HG03045 (cell line): Measurements from ENCODE around the gene TFF1.
"Not testable (repeated sequence)": the region's sequence is repeated elsewhere in the genome, so short reads cannot be mapped to it uniquely, and the experiment has no call there.

ENCODE experiments used
- ATAC-seq: cut with Tn5 transposase; IDR thresholded peaks from one replicate; pipeline ENCODE4 v1.9.1; 2021; ENCODE audit warnings: mild to moderate bottlenecking, moderate library complexity; ENCODE audit not compliant: unreplicated experiment

Gene TFF1

DNA sequence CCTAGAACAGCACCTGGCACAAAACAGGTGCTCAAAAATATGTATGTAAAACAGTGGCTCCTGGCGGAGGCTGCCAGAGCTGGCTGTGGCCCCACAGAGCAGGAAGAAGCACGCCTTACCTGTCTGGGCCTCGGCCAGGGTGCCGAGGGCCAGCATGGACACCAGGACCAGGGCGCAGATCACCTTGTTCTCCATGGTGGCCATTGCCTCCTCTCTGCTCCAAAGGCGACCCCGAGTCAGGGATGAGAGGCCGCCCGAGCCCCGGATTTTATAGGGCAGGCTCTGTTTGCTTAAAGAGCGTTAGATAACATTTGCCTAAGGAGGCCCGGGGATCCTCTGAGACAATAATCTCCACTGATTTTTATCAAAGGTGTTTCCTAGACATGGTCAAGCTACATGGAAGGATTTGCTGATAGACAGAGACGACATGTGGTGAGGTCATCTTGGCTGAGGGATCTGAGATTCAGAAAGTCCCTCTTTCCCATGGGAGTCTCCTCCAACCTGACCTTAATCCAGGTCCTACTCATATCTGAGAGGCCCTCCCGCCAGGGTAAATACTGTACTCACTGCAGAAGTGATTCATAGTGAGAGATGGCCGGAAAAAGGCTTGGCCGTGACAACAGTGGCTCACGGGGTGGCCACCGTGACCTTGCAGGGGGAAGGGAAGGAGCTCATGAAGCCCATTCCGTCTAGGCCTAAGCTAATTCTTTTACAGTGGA lies at the start of gene TFF1:
TFF1 (minus strand) TSS at position 244 of the 719 bp plus-strand sequence; CDS start at position 204, 40 bp downstream.
- ATAC-seq, result no peak

DNA sequence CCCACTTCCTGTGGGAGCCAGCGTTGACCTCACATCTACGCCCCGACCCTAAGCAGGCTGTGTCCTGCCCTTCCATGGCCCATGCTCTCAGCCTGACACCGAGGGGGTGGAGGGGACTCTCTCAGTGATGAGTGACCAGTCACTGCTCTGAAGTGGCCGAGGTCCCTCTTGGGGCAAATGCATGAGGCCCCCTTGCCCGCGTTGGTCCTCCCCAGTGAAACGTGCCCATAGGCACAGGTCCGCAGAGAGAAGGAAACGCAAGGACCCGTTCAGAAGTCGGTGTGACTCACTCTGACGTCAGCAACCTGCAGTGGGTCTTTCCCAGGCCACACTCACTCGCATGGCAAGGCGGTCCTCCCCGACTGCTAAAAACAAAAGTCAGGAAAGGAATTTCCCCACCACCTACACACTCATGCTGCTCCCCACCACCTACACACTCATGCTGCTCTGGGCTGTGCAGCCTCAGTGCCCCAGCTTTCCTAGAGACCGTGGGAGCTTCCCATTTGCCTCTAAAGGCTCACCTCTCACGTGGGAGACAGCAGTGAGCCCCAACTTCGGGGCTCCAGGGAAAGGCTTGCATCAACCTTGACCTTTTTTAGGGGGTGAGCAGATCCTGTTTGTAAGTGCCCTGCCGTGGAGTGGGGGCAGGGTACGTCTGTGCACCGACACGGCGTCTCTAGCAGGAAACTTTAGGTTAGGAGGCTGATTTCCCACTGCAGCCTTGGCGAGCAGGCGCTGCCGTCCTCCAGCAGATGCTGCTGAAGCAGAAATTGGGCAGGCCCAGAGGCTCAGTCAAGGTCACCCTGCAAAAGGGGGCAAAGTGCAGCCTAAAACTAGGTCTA lies 48.8 kb upstream of the TFF1 start:
- peak; percentile 58 for ATAC-seq

DNA sequence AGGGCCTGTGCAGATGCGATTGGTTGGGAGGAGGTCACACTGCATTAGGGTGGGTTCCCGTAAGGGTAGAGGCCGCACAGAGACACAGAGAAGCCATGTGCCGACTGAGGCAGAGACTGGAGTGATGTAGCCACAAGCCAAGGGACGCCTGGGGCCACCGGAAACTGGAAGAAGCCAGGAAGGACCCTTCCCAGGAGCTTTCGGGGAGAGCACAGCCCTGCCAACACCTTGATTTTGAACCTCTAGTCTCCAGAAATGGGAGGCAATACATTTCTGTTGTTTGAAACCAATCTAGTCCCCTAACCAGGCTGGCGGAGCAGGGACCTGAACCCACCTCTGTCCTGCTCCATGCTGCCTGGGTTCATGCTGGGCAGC lies 48.2 kb upstream of the TFF1 start:
- ATAC-seq, result no peak

DNA sequence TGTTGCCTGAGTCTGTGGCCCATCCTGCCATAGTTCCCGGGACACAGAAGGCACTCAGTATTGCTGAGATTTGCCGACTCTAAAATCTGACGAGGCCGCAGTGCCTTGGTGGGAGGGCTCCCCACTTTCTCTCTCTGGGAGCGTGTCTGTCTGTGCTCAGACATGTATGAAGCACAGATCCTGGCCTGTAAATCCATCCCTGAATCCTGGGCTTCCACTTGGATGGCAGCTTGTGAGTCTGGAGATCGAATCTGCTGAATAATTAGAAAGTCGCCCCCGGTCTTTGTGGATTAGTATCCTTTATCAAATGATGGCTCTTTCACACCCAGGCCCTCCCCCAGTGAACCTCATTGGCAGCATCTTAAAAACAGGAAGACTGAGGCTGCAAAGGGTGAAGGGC lies 47.7 kb upstream of the TFF1 start:
- ATAC-seq, result no peak

DNA sequence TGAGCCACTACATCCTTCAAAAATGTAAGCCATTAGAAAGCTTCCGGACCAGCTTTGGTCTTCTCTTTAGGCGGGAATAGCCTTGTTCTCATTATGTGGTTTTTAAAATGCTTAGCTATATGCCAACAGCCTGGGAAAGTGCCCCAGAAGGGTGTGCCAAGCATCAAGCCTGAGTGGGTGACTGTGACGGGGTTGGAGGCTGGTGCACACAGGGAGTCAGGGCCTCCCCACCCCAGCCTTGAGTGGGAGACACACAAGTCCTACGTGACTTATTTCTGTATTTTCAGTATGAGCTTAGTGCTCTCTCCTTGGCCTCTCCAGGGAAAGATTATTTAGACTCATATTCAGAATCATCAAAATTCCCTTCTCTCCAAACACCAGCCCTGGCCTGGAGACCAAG lies 47.2 kb upstream of the TFF1 start:
- ATAC-seq, result no peak

DNA sequence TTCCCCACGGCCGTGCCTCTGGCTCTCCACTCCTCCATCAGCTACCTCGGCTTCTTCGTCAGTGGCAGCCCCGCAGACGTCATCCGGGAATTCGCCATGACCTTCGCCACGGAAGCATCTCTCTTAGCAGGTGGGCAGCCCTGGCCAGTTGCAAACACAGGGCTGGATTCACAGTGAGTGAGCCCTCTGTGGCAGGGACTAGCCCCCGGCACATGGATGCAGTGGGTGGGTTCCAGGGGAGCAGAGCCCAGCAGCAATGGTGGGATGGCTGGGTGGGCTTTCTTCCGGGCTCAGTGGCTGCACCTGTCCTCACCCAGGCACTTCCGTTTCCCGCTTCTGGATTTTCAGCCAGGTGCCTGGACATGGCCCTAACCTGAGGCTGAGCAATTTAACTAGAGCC lies 46.8 kb upstream of the TFF1 start:
- ATAC-seq, result no peak

DNA sequence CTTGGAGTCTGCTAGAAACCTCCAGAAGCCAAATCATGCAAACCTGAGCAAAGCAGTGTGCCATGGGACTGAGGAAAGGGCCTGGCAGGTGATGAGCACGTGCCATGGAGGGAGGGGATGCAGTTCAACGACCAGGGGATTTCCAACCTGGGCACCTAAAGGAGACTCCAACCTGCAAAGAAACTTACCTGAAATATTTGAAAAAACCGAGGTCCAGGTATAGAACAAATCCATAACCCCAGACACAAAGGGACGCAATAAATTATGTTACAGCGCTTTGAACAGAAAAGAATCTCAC lies 46.2 kb upstream of the TFF1 start:
- ATAC-seq, result no peak

DNA sequence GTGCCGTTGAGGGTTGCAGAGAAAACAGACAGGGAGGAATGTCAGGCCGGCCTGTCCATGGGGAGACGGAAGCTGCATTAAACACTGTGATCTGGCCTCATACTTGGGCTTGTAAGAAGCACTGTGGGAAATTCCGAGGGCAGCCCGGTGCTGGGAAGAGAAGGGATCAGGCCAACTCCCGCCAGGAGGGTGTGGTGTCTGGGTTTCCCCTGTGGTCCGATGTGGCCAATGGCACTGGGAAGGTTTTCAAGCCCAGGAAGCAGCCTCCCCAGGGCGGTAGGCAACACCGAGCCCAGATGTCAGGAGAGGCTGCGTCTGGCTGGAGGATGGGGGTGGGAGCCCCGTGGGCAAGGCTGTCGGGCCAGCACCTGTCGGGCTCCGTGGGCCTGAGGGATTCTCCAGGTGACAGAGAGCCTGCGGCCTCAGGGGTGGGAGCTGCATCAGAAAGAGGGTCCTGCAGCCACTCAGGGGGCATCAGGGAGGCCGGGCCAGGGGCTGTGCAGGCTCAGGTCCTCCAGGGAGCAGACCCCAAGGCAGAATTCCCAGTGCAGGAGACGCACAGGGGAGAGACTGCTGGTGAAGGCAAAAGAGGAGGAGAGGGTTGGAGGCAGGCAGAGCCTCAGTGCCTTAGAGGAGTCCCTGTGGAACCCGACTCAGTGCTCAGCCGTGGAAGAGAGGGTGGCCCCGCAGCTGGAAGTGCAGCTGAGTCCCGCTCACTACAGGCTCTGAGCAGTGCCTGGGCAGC lies 45.7 kb upstream of the TFF1 start:
- no peak for ATAC-seq

DNA sequence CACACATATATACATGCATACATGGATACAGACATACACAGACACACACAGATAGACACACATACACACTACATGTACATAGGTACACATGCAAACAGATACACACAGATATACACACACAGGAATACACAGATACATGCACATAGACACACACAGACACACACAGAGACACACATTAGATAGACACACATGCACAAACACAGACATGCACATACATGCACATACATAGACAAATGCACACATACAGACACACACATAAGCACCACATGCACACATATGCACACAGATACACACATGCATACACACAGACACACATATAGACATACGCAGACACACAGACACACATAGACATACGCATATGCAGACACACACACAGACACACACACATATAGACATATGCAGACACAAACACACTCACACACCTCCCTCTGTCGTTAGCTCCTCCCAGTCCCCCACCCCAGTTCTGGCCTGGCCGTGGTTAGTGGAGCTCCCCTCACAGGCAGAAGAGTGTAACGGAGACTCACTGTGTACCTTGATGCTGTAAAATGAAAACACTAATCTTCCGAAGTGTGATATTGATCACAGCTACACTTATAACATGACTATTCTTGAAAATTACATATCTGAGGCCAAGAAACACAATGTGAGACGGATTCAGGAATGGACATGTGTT lies 45.0 kb upstream of the TFF1 start:
- no peak for ATAC-seq

DNA sequence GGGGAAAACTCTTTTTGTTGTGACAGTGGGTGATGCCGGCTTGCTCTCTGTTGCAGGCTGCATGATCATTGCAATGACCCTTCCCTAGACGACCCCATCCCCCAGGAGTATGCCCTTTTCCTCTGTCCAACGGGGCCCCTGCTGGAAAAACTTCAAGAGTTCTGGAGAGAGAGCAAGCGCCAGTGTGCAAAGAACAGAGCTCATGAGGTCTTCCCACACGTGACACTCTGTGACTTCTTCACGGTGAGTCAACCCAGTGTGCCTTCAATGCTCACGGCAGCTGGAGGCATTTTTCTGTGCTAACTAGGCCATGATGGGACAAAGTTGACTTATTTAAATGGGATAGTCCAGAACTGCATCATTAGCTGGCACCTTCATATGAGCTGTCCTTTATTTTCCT lies 43.0 kb upstream of the TFF1 start:
- ATAC-seq, result no peak

DNA sequence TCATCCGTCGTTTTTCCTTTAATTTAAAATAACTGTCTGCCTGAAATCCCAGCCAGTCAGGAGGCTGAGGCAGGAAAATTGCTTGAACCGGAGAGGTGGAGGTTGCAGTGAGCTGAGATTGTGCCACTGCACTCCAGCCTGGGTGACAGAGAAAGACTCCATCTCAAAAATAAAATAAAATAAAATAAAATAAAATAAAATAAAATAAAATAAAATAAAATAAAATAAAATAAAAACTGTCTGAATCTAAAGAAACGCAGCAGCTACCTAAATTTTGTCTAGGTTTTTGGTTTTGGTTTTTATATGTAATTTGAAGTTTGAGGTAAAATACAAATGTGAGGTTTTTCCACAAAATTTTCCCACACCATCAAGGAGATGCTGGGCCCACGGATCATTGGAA lies 42.4 kb upstream of the TFF1 start:
- ATAC-seq, result not testable (repeated sequence)

DNA sequence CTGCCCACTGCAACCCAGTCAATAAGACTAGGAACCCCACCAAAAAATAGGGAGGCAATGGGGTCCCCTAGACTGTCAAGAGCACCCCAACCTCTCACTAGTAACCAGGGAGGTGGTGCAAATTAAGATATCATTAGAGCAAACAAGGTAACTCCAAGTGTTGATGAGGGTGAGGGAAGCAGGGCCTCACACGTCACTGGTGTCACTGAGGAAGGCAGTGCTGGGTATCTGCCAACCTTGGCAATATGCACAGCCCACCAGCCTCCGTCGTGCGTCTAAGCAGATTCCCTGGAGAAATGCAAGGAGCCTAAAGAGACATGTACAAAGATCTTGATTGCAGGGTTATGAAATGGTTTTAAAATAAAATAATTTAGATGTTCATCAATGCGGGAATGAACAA lies 41.1 kb upstream of the TFF1 start:
- ATAC-seq, result no peak

DNA sequence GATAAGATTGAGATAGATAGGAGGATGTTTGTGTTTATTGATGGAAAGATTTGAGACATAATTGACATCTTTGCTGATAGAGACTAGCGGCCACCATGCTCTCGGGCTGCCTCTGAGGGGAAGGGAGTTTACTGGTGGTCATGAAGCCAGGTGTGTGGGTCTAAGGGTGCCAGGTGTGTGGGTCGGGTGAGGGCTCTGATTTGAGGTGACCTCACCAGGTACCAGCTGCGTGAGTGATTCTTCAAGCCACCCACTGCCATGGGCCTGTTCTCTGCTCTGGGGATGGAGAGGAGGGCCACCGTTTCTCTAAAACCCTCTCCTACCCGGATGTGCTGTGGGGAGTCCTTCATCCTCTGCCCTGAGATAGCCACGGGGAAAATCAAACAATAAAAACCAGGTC lies 40.5 kb upstream of the TFF1 start:
- ATAC-seq, result no peak

DNA sequence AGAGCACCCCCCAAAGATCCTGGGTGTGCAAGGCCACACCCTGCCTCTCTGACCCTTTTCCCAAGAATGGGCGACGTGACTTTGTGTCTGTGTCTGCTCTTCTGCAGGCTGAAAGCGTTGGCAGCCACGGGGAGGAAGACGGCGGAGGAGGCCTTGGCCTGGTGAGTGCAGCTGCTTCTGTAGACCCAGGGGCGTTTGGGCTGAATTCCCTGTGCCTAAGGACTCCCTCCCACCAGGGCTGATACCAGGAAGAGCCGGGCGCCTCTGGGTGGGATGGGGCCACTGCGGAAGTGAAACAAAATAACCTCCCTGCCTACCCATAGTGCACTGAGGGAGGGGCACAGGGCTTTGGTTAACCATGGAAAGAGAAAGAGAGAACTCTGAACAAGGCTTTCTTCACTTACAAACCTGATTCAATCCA lies 39.9 kb upstream of the TFF1 start:
- ATAC-seq, result no peak

DNA sequence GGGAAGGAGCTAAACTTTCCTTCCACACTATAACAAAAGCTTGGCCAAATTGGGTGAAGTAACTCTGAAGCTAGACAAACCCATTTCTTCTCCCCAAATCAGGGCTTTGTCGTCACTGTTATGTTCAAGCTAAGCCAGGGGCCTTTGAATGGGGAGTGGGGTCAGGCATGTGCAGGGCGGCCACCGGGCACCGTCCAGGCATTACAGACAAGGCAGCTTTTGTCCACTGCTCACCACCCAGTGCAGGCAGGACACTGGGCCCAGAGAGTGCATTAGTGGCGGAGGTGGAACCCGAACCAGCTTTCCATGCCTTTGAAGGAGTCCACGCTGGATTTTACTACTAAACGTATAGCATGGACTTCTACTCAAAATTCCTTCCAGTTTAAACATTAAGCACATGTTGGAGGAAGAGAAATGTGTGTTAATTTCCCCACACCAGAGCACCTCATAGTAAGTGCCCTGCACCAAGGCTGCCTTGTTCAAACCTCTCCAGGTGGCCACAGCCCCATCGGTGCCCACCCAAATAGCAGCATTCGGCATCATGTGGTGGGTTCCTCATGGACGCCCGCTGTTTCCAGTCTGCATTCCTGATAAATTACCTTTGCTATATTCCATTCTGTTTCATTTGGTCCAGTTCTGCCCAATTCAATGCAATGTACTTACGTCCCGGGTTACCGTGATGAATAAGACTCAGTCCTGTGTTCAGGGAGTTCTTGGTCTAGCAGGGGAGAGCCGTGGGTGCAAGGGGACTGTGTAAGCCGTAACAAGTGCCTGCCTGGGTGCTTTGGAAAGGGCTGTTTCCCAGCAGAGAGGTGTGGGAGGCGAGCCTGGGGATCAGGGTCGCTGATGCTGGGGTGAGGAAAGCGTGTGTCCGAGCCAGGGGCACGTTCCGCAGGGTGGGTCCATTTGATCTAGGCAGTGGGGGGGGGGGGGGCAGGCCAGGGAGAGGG lies 39.0 kb upstream of the TFF1 start:
- no peak for ATAC-seq

DNA sequence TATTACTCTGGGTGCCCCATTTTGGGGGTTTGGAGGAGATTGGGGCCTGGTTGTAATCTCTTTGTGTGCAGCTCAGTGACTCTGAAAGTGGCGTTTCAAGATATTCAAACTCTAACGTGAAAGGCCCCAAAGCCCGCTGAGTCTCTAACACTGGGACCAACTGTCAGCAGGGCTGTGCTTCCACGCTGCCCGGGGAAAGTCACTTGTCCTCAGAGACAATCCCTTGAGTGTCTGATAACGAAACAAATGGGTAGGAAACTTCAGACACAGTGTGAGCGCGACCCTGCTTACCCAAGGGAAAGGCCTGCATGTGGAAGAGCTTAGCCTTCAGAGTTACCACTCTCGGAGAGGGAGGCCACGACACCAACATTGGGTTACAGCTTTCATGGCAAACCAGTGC lies 38.2 kb upstream of the TFF1 start:
- no peak for ATAC-seq

DNA sequence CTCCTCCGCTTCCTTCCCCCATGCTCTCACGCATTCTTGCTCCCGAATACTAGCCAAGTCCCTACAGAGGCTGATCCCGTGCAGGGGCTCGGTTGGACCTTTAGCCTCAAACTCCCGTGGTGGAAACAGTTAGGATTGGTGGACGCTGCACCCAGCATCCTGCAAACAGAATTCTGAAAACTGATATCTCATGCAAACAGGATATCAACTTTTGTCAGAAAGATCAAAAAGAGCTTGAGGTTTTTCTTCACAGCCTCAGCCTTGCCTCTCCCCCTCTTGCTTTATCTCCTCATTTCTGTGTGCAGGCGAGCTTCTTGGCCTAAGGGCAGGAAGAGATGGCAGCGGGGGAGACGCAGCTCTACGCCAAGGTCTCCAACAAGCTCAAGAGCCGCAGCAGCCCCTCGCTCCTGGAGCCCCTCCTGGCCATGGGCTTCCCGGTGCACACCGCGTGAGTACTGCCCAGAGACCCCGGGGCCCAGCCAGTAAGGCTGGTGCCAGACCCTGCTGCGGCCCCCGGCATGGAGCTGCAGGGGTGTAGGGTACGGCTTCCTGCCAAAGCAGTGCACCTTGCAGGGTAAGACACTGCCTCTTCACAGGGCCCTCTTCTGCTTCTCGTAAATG lies 37.4 kb upstream of the TFF1 start, which contains the start of gene UBASH3A:
UBASH3A (plus strand) TSS at position 292 of the 621 bp plus-strand sequence; CDS start at position 336, 44 bp downstream.
- no peak for ATAC-seq

DNA sequence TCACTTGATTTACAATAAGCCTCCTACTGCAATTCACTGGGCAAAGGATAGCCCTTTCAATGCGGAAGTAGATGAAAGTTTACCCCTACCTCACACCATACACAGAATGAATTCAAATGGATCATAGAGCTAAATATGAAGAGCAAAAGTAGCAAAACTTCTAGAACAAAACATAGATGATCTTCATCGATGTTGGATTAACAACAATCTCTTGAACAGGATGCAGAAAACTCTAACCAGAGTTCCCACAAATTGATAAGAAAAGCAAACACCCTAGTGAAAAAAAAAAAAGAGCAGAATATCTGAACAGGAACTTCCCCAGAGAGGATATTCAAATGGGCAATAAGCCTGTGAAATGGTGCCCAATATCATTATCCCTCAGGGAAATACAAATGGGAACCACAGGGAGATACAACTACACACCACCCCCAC lies 35.5 kb upstream of the TFF1 start:
- ATAC-seq, result no peak

DNA sequence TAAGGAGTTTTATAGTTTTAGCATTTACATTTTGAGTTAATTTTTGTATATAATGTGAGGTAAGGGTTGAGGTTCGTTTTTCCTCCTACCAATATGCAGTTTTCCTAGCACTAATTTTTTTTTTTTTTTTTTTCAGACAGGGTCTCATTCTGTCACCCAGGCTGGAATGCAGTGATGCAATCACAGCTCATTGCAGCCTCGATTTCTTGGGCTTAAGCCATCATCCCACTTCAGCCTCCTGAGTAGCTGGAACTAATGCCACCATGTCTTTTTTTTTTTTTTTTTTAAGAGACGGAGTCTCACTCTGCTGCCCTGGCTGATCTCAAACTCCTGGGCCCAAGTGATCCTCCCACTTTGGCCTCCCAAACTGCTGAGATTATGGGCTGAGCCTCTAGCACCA lies 34.8 kb upstream of the TFF1 start:
- ATAC-seq, result no peak

DNA sequence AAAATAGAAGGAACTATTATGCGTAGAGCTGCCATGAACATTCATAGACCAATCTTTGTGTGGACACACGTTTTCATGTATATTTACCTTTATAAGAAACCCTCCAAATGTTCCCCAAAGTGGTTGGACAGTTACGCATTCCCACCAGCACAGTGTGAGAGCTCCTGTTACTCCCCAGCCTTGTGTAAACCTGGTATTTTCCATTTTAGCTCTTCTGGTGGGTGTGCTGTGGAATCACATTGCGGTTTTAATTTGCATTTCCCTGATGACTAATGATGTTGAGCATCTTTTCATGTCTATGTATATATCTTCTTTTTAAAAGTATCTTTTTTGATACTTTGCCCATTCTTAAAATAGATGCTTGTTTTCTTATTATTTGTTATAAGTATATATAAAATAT lies 34.2 kb upstream of the TFF1 start:
- ATAC-seq, result no peak
